Omental fat pad (tissue), 4 donors: ENCODE data around the gene HEATR1. TPM values are rescaled to one million over a fixed set of nuclear protein-coding genes. Genes with fewer than 3 reads are reported as not detected.
A peak's percentile ranks its signal among the peaks of the same experiment; 100 is the strongest.

Experiments used
- ATAC-seq: fragments of 150-250 bp; one replicate; pipeline ENCODE4 v1.9.1; 2016; ENCODE audit warnings: mild to moderate bottlenecking, moderate library complexity; ENCODE audit not compliant: low FRiP score
- DNase-seq: peaks from one replicate; pipeline ENCODE4 v3.0.0-alpha.2; 2019; ENCODE audit warnings: low spot score
- total RNA-seq, 4 donors: library from RNA; depleted of rRNA; stranded (reverse); fragments of >200 nt; gene quantifications; one replicate each; pipeline ENCODE4 v1.1.0, GENCODE V29; 2016
- TF ChIP-seq, protein P1 (sequence below), 3 donors: fragments of 450-650 bp; IDR thresholded peaks; one replicate each; pipeline ENCODE4 v1.5.1; 2016 to 2017; ENCODE audit warnings: antibody characterized with exemption in 3 of 3, mild to moderate bottlenecking in 3 of 3, moderate library complexity in 2 of 3

HEATR1 gene
- total RNA-seq, 4 donors from 2014 or later: 25.9 to 75.4 (median 41.9) TPM

- peak; percentile 45 for ATAC-seq
- TF ChIP-seq, protein P1, sequence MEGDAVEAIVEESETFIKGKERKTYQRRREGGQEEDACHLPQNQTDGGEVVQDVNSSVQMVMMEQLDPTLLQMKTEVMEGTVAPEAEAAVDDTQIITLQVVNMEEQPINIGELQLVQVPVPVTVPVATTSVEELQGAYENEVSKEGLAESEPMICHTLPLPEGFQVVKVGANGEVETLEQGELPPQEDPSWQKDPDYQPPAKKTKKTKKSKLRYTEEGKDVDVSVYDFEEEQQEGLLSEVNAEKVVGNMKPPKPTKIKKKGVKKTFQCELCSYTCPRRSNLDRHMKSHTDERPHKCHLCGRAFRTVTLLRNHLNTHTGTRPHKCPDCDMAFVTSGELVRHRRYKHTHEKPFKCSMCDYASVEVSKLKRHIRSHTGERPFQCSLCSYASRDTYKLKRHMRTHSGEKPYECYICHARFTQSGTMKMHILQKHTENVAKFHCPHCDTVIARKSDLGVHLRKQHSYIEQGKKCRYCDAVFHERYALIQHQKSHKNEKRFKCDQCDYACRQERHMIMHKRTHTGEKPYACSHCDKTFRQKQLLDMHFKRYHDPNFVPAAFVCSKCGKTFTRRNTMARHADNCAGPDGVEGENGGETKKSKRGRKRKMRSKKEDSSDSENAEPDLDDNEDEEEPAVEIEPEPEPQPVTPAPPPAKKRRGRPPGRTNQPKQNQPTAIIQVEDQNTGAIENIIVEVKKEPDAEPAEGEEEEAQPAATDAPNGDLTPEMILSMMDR (IDR thresholded peaks at IDR 0.05): no peak
- DNase-seq: no peak
These were observed 81.2 kb downstream of the HEATR1 start for GRCh38 chr1:236522937-236523703.

GRCh38 chr1:236520445-236521005, 83.8 kb downstream of the HEATR1 start:
- no peak for DNase-seq
- TF ChIP-seq, protein P1 (IDR thresholded peaks at IDR 0.05): no peak
- ATAC-seq: no peak

DNA sequence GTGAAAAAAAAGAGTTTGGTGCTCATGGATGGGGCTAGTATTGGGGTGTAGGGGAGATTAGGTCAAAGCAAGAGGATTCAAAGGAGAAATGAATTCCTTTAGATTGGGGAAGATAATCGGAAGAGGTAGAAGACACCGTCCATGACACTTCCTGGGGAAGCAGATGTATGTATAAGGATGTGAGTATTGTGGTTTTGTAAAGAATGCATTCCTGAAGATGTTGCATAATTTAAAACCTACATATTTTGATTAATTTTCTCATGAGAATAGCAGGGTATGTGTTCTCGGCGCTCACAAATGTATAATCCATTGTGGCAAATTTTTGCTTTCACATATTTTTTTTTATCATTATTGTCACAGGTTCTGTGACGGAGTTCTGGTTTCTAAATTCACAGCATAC, 86.0 kb downstream of the HEATR1 start:
- DNase-seq (no peak), ATAC-seq (no peak)
- TF ChIP-seq, protein P1 (IDR thresholded peaks at IDR 0.05): no peak

GRCh38 chr1:236516929-236517704, 87.2 kb downstream of the HEATR1 start:
- TF ChIP-seq, protein P1 (IDR thresholded peaks at IDR 0.05): no peak
- ATAC-seq (no peak), DNase-seq (no peak)

DNA sequence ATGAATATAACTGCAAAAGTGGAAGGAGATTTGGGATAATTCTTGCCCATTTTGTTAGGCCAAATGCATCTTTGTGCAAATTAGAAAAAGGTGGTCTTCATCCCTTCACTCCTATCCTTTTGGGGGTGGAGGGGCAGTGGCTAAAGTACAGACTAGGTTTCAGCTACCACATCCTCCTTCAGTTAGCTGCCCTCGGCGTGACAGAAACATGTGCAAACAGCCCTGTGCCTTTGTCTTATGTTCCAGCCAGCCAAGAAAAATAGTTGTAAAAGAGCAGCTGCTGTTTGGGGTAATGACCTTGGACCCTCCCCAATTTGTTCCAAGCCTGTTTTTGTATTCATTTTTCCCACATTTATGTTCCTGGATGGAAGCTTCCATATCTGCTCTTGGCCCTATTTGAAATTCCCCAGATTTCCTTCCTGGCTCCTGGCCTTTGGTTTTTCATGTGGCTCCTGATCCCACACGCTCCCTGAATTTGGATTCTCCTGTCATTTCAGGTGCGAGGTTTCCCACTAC, 88.8 kb downstream of the HEATR1 start:
- ATAC-seq (no peak), DNase-seq (no peak)
- TF ChIP-seq, protein P1 (IDR thresholded peaks at IDR 0.05): no peak

GRCh38 chr1:236514703-236515442, 89.4 kb downstream of the HEATR1 start:
- TF ChIP-seq, protein P1 (IDR thresholded peaks at IDR 0.05): no peak
- DNase-seq (no peak), ATAC-seq (no peak)
